Measurements from ENCODE around the gene PDE5A.
"Not testable (repeated sequence)": the region's sequence is repeated elsewhere in the genome, so short reads cannot be mapped to it uniquely, and the experiment has no call there.

The PDE5A gene

GRCh38 chr4:119454151-119454490 lies 174.5 kb downstream of the PDE5A start:
- peak overlapping the region; percentile 49 for H3K4me3 ChIP-seq (ENCODE audit: insufficient read depth, low read length, poor library complexity, severe bottlenecking)
- H3K9ac ChIP-seq (ENCODE audit: low read length) = peak overlapping the region; percentile 52
- H3K36me3 ChIP-seq (ENCODE audit: low read length); H4K20me1 ChIP-seq (ENCODE audit: low read depth, low read length); H3K9me3 ChIP-seq (ENCODE audit: insufficient read depth, low read length); H2AFZ ChIP-seq (ENCODE audit: low read depth, low read length, severe bottlenecking); H3F3A ChIP-seq (ENCODE audit: insufficient read depth); H3K27ac ChIP-seq (ENCODE audit: low read depth, low read length); H3K9me2 ChIP-seq (replicated peaks; ENCODE audit: insufficient read depth, low read length); H3K79me2 ChIP-seq (ENCODE audit: insufficient read depth, low read length); H3K27me3 ChIP-seq (ENCODE audit: low read length): not testable (repeated sequence)
- H3K4me2 ChIP-seq (ENCODE audit: low read depth, low read length, poor library complexity, severe bottlenecking) = peak overlapping the region; percentile 55

- H3K9ac ChIP-seq (ENCODE audit: low read length); H3F3A ChIP-seq (ENCODE audit: insufficient read depth); H3K27me3 ChIP-seq (ENCODE audit: low read length); H4K20me1 ChIP-seq (ENCODE audit: low read depth, low read length); H3K9me2 ChIP-seq (replicated peaks; ENCODE audit: insufficient read depth, low read length); H2AFZ ChIP-seq (ENCODE audit: low read depth, low read length, severe bottlenecking); H3K4me3 ChIP-seq (ENCODE audit: insufficient read depth, low read length, poor library complexity, severe bottlenecking); H3K9me3 ChIP-seq (ENCODE audit: insufficient read depth, low read length); H3K79me2 ChIP-seq (ENCODE audit: insufficient read depth, low read length); H3K27ac ChIP-seq (ENCODE audit: low read depth, low read length); H3K36me3 ChIP-seq (ENCODE audit: low read length); H3K4me2 ChIP-seq (ENCODE audit: low read depth, low read length, poor library complexity, severe bottlenecking): not testable (repeated sequence)
These were observed 175.3 kb downstream of the PDE5A start for GRCh38 chr4:119453286-119453685.

GRCh38 chr4:119449851-119450250 lies 178.8 kb downstream of the PDE5A start:
- not testable (repeated sequence) for H2AFZ ChIP-seq (ENCODE audit: low read depth, low read length, severe bottlenecking); H3K4me2 ChIP-seq (ENCODE audit: low read depth, low read length, poor library complexity, severe bottlenecking); H3K9me3 ChIP-seq (ENCODE audit: insufficient read depth, low read length); H3K4me3 ChIP-seq (ENCODE audit: insufficient read depth, low read length, poor library complexity, severe bottlenecking); H3F3A ChIP-seq (ENCODE audit: insufficient read depth); H3K9ac ChIP-seq (ENCODE audit: low read length); H3K79me2 ChIP-seq (ENCODE audit: insufficient read depth, low read length); H3K36me3 ChIP-seq (ENCODE audit: low read length); H3K27ac ChIP-seq (ENCODE audit: low read depth, low read length); H3K9me2 ChIP-seq (replicated peaks; ENCODE audit: insufficient read depth, low read length); H4K20me1 ChIP-seq (ENCODE audit: low read depth, low read length); H3K27me3 ChIP-seq (ENCODE audit: low read length)
